ENCODE data around the gene SMIM17. TPM values are rescaled to one million over a fixed set of nuclear protein-coding genes. Genes with fewer than 3 reads are reported as not detected.

The SMIM17 gene
- total RNA-seq, 4 donors from 2014 or later: 2.1 TPM; not detected in 3

DNA sequence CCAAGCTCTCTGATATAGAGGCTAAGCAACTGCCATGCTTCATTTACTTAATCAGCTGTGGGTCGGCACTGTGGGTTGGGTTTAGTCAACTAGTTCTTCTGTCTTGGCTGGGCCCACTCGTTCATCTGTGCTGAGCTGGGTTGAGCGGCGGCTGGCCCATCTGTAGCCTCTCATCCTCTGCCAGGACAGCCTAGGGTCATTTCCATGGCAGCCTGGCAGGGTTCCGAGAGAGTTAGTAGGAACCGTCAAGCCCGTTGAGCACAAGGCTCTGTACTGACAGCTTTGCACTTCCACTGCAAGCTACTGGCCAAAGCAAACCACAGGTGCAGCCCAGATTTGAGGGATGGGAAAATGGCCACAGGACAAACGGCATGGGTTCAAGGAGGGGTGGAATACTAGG, 35.2 kb downstream of the SMIM17 start:
- Histone ChIP-seq H3K27me3 (no peaks in the 10 kb centered on the region), H3K9me3 (no peaks in the 10 kb centered on the region), H3K36me3 (no peaks in the 10 kb centered on the region), H3K4me1 (no peaks in the 10 kb centered on the region), H3K4me3 (no peak overlapping the region), H3K27ac (no peak overlapping the region)
- DNase-seq: no peak
- TF ChIP-seq POLR2A (IDR thresholded peaks at IDR 0.05): no peak
- TF ChIP-seq, protein P1, sequence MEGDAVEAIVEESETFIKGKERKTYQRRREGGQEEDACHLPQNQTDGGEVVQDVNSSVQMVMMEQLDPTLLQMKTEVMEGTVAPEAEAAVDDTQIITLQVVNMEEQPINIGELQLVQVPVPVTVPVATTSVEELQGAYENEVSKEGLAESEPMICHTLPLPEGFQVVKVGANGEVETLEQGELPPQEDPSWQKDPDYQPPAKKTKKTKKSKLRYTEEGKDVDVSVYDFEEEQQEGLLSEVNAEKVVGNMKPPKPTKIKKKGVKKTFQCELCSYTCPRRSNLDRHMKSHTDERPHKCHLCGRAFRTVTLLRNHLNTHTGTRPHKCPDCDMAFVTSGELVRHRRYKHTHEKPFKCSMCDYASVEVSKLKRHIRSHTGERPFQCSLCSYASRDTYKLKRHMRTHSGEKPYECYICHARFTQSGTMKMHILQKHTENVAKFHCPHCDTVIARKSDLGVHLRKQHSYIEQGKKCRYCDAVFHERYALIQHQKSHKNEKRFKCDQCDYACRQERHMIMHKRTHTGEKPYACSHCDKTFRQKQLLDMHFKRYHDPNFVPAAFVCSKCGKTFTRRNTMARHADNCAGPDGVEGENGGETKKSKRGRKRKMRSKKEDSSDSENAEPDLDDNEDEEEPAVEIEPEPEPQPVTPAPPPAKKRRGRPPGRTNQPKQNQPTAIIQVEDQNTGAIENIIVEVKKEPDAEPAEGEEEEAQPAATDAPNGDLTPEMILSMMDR (IDR thresholded peaks at IDR 0.05): no peak

DNA sequence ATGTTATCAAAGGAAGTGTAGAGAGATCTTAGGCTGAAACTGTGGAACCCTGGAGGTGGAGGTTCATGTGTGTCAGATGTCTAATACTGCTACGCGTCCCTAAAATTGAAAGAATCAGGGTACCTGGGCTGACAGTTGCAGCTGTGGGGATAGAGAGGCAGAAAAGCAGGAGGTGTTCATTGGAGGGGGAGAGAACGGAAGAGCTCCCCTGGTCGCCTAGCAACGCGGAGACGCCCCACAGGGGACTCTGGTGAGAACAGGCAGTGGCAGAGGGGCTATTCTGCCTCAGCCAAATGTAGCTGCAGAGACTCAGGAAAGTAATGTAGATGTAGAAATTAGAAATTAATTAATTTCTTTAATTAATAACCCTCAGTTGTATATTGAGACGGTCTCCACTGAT, 38.7 kb downstream of the SMIM17 start:
- Histone ChIP-seq H3K36me3 (no peaks in the 10 kb centered on the region), H3K9me3 (no peaks in the 10 kb centered on the region), H3K4me3 (no peak overlapping the region), H3K4me1 (no peaks in the 10 kb centered on the region), H3K27me3 (no peaks in the 10 kb centered on the region), H3K27ac (no peak overlapping the region)
- TF ChIP-seq POLR2A (IDR thresholded peaks at IDR 0.05): no peak
- TF ChIP-seq, protein P1 (IDR thresholded peaks at IDR 0.05): no peak
- no peak for DNase-seq

DNA sequence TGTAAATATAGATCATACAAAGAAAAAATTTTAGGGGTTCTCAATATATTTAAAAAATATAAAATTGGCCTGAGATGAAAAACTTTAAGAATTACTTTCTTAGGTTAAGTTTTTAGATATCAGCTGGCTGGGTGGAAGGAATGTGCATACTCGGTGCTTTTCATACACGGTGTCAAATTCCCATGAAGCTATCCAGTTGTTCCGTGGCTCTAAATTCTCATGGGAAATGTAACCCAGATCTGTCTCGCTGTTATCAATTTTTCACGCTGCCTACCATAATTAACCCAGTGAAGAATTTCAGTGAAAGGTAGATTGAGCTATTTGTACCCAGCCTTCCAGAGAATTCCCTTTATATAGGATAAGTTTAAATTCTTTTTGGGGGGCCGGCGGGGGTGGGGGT, 40.2 kb downstream of the SMIM17 start:
- Histone ChIP-seq H3K27me3 (no peaks in the 10 kb centered on the region), H3K36me3 (no peaks in the 10 kb centered on the region), H3K9me3 (no peaks in the 10 kb centered on the region), H3K4me3 (no peak overlapping the region), H3K4me1 (no peaks in the 10 kb centered on the region), H3K27ac (no peak overlapping the region)
- no peak for TF ChIP-seq POLR2A (IDR thresholded peaks at IDR 0.05)
- DNase-seq: no peak

DNA sequence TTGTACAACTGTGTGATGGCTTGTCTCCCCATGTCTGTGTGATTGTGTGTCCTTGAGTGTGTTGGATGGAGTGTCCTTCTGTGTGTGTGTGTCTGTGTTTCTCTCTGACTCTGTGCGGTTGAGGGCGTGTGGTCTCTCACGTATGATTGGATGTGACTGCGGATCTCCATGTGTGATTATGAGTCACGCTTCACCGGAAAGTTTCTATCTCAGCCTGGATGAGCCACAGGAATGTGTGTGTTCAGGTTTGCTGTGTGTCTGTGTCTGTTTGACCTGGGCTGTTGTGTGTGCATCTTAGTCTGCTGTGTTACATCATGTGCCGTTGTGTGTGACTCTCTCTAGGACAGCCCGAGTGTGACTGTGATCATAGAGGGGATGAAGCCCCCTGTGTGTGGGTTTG, 44.1 kb downstream of the SMIM17 start:
- Histone ChIP-seq H3K27ac (no peak overlapping the region), H3K27me3 (no peaks in the 10 kb centered on the region), H3K9me3 (no peaks in the 10 kb centered on the region), H3K4me3 (no peak overlapping the region), H3K36me3 (no peaks in the 10 kb centered on the region), H3K4me1 (no peaks in the 10 kb centered on the region)
- DNase-seq: no peak
- TF ChIP-seq POLR2A (IDR thresholded peaks at IDR 0.05): no peak
- TF ChIP-seq, protein P1 (IDR thresholded peaks at IDR 0.05): no peak

DNA sequence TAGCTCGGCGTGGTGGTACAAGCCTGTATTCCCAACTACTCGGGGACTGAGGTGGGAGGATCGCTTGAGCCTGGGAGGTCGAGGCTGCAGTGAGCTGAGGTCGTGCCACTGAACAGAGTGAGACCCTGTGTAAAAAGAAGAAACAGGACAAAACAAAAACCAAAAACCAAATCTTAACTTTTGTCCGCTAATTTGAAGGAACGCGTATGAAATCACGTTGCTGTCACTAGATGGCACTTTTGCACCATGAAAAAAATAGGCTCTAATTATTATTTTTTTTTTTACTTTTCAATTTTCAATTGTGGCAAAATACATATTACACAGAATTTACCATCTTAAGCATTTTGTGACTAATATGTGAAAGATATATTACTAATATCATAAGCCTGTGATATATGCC, 46.2 kb downstream of the SMIM17 start:
- Histone ChIP-seq H3K36me3 (no peaks in the 10 kb centered on the region), H3K27ac (no peak overlapping the region), H3K4me3 (no peak overlapping the region), H3K9me3 (no peaks in the 10 kb centered on the region), H3K27me3 (no peaks in the 10 kb centered on the region), H3K4me1 (no peaks in the 10 kb centered on the region)
- no peak for DNase-seq
- TF ChIP-seq, protein P1 (IDR thresholded peaks at IDR 0.05): no peak
- no peak for TF ChIP-seq POLR2A (IDR thresholded peaks at IDR 0.05)

DNA sequence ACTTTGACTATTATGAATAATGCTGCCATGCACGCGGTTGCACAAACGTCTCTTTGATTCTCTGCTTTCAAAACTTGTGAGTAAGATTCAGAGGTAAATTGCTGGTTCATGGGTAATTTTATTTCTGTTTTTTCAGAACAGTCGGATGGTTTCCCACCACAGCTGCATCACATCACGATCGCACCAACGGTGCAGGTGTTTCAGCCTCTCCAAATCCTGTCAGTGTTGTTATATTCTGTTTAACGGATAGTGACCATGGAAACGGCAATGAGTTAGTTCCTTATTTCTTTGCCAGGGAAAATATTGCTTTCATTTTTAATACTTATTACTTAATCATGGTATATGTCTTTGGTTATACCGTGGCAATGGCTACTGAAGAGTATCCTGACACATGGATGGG, 47.7 kb downstream of the SMIM17 start:
- Histone ChIP-seq H3K27ac (no peak overlapping the region), H3K4me3 (no peak overlapping the region), H3K36me3 (no peaks in the 10 kb centered on the region), H3K9me3 (no peaks in the 10 kb centered on the region), H3K4me1 (no peaks in the 10 kb centered on the region), H3K27me3 (no peaks in the 10 kb centered on the region)
- DNase-seq: no peak
- TF ChIP-seq, protein P1 (IDR thresholded peaks at IDR 0.05): no peak
- no peak for TF ChIP-seq POLR2A (IDR thresholded peaks at IDR 0.05)
